Breast epithelium (tissue), 3 donors: ENCODE data around the gene VANGL2. TPM values are rescaled to one million over a fixed set of nuclear protein-coding genes. Genes with fewer than 3 reads are reported as not detected.

Source experiments
- total RNA-seq, 3 donors: library from RNA; depleted of rRNA; stranded (reverse); fragments of >200 nt; gene quantifications; one replicate each; pipeline ENCODE4 v1.1.0, GENCODE V29; 2016

Gene VANGL2
- total RNA-seq, 3 donors from 2014 or later: 0.48 to 7.6 (median 5.6) TPM

Other genes with a start within 250 kb of the VANGL2 start
- 1 to 10 TPM in 1 of 3 donors, not detected in 2; 4.5 TPM for gene ATP1A4, start 249.0 kb upstream of the VANGL2 start, total RNA-seq
- under 1 TPM in 1 of 3 donors, not detected in 2; 0.59 TPM for gene CASQ1, start 210.0 kb upstream of the VANGL2 start, total RNA-seq
- gene PEA15, start 195.2 kb upstream of the VANGL2 start, total RNA-seq: 100 to 1,000 TPM in 2 of 3 donors, 10 to 100 TPM in 1; 69.8 to 128 (median 127) TPM
- gene DCAF8, start 138.0 kb upstream of the VANGL2 start, total RNA-seq: 100 to 1,000 TPM; 161 to 195 (median 161) TPM
- gene PEX19, start 115.4 kb upstream of the VANGL2 start, total RNA-seq: 100 to 1,000 TPM in 1 of 3 donors, 10 to 100 TPM in 2; 58.7 to 136 (median 80.1) TPM
- 100 to 1,000 TPM; 138 to 170 (median 153) TPM for gene COPA, start 57.3 kb upstream of the VANGL2 start, total RNA-seq
- gene NCSTN, start 57.2 kb upstream of the VANGL2 start, total RNA-seq: 10 to 100 TPM; 66.4 to 83.5 (median 76.0) TPM
- gene NHLH1, start 33.5 kb upstream of the VANGL2 start, total RNA-seq: under 1 TPM in 1 of 3 donors, not detected in 2; 0.15 TPM
- 1 to 10 TPM; 1.1 to 3.2 (median 2.6) TPM for gene SLAMF6, start 122.7 kb downstream of the VANGL2 start, total RNA-seq
- 10 to 100 TPM in 1 of 3 donors, 1 to 10 TPM in 2; 2.3 to 17.0 (median 9.8) TPM for gene CD84, start 178.9 kb downstream of the VANGL2 start, total RNA-seq
- 1 to 10 TPM in 1 of 3 donors, under 1 TPM in 2; 0.64 to 1.8 (median 0.98) TPM for gene SLAMF1, start 246.5 kb downstream of the VANGL2 start, total RNA-seq